Measurements from ENCODE around the gene MESP2.
"Not testable (repeated sequence)": the region's sequence is repeated elsewhere in the genome, so short reads cannot be mapped to it uniquely, and the experiment has no call there.

MESP2 gene

DNA sequence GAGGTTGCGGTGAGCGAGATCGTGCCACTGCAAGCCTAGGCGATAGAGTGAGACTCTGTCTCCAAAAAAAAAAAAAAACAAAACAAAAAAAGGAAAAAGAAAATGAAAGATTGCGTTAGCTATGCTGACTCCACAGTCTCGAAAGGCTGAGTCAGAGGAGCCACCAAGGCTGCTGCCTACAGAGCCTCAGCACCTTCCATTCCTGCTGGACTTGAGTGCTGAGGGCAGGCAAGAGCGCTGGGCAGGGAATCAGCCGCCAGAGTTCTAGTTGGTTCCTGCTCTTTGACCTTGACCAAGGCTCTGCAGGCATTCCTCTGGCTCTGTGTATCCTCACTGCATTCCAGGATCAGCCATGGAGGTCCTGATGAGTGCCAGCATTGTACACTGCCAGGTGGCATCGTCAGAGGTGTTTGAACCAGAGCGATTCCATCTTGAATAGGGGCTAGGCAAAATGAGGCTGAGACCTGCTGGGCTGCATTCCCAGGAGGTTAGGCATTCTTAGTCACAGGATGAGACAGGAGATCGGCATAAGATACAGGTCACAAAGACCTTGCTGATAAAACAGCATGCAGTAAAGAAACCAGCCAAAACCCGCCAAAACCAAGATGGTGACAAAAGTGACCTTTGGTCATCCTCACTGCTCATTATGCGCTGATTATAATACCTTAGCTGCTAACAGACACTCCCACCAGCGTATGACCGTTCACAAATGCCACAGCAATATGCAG, 5.9 kb downstream of the MESP2 start:
- peak; percentile 65 for DNase-seq

DNA sequence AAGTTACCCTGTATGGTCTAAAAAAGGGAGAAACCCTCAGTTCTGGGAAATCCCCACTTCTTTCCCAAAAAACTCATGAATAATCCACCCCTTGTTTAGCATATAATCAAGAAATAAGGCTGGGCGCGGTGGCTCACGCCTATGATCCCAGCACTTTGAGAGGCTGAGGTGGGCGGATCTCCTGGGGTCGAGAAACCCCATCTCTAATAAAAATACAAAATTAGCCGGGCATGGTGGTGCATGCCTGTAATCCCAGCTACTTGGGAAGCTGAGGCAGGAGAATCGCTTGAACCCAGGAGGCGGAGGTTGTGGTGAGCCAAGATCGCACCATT, 6.5 kb downstream of the MESP2 start:
- DNase-seq: peak; percentile 23

DNA sequence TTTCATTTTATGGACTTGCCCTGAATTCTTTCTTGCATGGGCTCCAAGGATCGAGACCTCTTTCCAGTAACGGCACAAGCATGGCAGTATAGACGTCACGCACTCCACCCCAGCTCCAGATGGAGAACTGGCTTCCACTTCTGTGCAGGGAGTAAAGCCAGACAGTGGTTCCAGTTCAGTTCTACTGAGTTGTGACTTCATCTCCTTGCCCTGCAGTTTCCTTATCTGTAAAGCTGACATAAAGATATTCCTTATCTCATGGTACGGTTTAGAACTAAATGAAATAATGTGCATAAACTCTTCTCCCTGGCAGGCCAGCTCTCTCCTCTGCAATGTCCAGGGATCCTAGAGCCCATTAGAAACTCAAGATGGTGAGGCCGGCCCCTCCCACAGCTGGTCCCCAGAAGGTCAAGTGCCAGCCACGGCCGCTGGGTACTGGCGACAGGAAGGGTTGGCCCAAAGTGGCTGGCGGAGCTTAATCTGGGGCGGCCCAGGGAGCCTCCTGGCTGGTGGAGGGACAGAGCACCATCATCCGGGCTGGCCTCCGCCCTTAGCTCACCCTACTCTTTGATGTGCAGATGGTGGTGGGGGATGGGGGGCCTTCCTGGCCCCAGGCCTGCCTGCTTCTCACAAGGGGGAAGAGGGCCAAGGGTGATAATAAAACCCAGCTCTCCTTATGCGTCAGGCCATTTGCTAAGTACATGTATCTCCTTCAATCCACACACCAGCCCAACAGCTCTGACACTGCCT, 7.2 kb downstream of the MESP2 start:
- no peak for DNase-seq

DNA sequence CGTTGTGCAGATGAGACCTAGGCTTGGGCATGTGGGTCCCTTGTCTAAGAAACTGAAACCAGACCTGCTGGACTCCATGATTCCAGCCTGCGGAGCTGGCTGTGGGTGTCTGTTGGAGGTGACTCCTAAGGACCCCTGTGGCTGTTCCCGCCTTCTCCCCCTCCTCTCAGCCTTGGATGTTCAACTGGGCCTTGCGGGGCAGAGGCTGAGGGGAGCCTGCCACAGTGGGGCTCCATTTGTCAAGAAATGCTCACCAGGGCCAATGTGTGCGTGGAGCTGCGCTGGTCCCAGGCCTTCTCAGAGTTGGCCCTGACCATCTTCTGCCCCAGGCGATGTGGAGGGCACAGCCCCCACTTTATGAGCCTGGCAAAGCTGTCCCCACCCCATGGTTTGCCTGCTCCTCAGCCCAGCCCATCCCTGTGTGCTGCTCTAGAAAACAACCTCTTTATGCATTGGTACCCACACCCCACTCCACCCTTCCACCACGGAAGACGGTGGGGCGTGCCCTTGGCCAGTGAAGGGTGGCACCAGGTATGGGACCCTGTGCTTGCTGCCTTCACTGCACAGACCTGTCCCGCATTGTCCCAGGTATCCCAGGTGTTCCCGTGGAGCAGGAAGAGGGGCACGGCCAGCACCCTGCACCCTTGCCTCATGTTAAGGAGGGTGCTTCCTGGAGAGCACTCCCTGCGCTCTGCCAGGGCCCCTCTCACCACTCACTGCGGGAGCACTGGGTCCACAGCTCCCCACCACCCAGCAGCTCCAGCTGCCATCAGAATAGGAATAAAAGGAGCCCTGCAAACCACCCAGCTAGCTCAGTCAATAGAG, 7.9 kb downstream of the MESP2 start:
- no peak for DNase-seq

DNA sequence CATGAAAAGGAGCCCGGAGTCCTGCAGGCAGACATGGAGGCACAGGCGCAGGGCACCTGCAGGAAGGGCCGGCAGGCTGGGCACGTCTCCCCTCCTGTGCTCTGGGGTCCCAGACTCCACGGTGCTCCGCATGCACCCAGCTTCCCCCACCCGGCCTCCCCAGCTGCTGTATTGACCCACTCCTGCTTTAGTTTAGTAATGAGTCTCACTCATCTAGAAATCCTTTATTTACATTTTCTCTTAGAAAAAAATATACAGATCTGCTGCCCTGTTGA, 8.5 kb downstream of the MESP2 start:
- no peak for DNase-seq

DNA sequence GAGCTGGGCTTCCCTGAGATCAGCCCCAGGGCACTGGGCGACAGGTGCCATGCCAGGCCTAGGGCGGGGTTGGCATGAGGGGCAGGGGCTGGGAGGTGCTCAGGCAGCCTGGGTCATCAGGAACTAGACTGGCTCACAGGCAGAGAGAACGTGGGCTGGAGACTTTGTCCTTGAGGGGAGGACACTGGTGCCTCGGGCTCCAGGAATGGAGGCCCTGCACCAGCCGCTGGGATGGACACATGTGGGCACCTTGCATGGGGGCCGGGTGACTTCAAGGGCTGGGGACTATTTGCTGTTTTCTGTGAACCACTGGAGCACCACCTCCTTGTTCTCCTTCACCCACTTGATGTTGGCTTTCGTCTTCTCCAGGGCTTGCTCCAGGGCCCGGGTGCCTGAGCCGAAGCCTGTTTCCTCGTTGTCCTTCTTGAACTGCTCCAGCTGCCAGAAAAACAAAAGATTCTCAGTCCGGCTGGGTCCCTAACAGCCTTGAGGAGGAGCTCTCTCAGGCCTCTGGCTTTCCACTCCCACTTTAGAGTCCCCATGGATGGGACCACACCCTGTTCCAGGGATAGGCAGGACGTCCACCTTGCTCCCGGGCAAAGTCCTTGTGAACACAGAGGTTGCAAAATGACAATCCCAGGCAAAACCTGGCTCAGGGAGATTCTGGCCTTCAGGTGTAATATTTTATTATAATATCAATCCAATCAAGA, 9.1 kb downstream of the MESP2 start:
- no peak for DNase-seq

DNA sequence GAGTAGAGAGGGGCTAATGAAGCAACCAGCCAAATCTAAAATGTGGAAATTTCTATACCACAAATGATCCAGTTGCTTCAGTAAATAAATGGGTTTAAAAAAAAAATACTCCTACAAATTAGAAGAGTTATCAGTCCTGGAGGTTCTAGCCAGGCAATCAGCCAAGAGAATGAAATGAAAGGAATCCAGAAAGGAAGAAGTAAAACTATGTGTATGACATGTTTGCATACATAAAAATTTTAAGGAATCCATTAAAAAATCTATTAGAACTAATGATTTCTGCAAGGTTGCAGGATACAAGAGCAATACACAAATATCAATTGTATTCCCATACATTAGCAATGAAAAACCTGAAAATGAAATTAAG, 9.6 kb downstream of the MESP2 start:
- DNase-seq: no peak

DNA sequence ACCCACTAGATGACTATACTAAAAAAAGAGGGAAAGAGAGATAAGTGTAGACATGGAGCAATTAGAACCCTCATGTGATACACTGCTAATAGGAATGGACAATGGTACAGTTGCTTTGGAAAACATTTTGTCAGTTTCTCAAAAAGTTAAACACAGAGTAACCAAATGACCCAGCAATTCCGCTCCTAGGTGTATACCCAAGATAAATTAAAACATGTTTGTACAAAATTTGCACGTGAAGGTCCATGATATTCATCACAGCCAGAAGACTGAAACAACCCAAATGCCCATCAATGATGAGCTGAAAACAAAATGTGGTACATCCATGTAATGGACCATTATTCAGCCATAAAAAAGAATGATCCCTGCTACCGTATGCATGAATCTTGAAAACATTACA, 11.8 kb downstream of the MESP2 start:
- no peak for DNase-seq

DNA sequence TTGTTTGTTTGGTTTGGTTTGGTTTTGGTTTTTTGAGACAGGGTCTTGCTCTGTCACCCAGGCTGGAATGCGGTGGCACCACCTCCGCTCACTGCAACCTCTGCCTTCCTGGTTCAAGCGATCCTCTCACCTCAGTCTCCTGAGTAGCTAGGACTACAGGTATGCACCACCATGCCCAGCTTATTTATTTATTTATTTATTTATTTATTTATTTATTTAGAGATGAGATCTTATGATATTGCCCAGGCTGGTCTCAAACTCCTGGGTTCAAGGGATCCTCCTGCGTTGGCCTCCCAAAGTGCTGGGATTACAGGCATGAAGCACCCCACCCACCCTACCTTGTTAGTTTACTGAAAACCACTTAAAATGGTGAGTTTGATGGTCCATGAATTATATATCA, 12.5 kb downstream of the MESP2 start:
- not testable (repeated sequence) for DNase-seq

DNA sequence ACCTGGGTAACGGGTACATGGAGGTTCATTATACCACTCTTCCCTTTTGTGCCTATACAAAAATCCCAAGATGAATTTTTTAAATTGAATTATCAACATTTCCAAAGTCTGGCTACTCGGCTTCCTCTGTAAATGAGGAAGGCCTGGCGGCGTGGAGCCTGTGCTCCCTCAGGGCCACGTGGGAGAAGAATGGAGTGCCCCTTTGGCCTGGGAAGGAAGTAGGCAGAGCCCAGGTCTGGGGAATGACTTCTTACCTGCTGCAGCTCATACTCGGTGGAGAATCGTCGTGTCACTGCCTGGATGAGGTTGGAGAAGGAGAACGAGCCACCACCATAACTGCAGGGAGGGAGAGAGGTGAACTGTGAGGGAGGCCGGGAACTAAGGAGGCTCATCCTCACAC, 14.1 kb downstream of the MESP2 start:
- DNase-seq: no peak

DNA sequence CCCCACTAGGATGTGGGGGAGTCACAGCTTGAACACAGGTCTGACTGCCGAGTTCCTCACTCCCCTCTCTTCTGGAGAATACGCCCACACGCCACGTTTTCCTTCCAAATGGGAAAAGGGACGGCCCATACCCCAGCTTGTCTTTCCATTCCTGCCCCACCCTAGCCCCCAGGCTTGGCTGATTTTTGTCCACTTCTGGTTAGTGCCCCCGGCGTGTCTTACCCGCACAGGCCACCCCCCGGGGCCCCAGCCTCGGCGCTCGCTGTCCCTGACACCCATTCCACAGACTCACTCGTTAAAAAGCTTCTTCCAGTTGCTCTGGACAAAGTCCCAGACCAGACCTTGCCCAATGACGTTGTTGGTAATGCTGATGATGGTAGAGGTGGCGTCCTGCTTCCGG, 14.5 kb downstream of the MESP2 start:
- DNase-seq: no peak

DNA sequence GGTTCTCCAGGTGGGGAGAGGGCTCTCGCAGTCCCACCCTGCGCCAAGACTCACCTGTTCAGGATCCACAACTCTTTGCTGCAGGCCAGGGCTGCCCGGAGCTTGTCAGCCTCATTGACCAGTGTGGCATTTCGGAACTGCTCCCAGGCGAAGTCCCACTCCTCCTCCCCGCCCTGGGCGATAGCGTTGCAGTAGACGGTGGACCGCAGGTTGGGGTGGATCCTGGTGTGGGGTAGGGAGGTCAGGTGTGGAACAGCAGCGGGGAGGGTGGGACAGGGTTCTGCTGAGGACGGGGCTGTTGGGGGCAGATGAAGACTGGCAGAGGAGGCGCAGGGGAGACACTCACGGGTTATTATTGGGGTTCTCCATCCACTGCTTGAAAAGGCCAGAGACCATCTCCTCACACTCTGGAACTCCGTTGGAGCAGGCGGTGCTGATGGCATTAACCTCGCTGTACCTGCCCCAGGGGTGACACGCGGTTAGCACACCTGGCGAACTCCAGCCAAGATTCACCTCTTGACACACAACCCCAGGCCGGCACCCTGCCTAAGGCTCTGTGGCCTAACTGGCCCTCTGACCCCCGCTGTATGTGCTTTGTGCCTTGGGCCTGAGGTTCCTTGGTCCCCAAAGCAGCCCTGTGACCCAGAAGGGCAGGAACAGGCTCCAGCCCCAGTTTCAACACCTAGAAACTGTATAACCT, 16.1 kb downstream of the MESP2 start:
- no peak for DNase-seq

DNA sequence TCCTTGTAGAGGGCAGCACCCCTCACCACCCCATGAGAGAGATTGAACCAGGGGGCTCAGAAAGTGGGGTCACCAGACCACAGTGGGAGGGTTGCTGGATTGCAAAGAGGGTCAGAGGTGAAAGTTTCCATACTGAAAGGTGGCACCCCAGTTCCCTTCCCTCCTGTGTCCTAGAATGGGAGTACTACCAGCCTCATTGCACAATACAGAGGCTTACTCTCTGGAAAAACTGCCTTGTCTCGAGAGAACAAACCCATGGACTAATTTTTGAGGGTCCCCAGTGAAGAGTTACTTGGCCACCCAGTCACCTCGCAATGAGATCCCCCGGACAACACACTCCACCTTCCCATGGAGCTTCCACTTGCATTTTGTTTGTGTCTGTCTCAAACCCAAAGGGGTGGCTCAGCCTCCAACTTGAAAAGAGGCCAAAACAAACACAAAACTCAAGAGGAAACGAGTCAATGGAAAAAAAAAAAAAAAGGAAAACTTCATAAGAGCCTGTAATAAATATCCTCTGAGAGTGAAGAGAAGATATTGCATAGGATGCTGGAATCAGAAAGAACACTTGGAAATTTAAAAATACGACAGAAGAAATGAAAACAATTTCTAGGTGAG, 18.6 kb downstream of the MESP2 start:
- DNase-seq: no peak

DNA sequence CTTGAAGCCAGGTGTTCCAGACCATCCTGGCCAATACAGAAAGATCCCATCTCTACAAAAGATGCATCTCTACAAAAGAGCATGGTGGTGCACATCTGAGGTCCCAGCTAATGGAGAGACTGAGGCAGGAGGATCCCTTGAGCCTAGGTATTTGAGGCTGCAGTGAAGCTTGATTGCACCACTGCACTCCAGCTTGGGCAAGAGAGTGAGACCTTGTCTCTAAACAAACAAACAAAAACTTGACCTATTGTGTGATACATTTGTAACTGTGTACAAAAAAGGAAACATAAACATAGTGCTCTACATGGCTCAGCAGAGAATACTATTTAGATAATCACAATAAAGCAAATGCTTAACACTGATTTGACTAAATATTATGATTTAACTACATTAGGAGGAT, 19.9 kb downstream of the MESP2 start:
- no peak for DNase-seq

DNA sequence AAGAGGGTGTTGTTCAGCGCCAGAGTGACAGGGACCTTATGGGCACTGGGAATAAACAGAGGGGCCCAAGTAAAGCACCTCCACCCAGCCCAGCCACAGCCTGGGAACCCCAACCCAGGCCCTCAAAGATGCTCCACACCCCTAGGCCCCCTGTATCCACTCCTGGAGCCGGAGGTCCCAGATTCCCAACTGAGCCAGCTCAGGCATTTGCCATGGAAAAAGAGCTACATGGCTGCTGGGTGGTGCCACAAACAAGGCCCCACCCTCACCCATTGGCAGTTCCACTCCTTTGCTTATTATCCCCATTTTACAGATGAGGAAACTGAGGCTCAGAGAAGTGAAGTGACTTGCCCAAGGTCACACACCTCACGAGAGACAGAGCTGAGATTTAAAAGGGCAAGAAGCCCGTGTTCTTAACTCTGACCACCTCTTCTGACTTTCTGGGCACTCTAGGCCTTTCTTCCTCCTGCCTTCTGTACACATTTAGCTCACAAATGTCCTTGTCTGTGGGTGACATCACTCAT, 21.6 kb downstream of the MESP2 start:
- no peak for DNase-seq

DNA sequence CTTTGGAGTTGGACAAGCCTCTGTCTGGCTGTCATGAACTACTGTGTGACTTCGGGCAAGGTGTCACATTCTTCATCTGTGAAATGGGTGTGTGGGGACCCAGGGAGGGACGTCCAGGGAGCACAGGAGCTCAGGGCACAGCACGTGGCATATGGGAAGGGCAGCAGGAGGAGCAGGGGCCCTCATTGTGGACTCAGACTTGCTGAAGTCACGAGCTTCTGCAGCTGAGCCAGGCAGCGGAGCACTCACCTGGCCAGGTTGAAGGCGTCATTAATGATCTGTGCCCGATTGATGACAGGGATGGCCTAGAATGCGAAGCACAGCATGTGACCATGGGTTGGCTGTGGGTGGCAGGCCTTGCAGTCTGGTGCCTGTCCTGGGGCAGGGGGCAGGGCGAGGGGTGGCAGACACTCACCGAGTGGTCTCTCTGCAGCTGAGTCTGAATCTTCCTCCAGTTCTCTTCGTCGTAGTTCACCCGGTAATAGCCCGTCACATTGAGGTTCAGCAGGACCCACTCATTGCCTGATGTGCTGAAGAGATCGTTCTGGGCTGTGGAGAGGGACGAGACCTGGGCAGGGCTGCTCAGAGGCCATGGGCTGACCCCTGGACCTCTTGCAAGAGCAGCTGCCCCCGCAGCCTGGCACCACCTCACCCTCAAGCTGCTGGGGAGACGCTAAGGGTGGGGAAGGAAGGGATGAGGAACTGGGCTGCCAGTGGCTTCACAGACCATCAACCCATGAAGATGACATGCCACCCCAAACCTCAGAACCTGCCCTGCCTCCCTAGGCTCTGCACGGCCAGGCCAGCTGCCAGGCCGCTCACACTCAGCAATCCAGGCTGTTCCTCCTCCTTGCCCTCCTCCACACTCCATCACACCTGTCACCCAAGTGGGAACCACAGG, 23.1 kb downstream of the MESP2 start:
- no peak for DNase-seq

DNA sequence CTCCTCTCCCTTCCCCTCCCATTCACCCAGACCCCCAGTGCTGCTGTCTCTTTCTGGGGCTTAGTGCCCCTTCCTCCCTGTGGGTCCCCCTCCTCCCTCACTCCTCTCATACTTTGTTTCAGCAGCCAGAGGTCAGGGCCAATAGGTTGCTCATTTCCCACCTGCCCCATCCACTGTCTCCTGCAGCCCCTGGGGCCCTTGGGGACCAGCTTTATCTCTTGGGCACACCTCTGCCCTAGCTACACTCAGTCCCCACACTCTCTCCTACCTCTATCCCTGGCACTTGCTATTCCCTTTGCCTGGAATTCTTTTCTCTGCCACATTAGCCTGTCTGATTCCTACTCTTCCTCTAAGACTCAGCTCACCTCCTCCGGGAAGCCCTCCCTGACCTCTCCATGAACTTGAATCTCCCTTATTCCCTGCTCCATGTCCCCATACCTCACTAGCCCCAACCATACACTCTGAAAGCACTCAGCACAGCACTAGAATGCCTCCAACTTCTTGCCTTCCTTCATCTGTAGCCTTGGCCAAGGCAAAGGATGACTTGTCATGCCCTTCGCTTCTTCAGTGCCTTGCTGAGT, 23.9 kb downstream of the MESP2 start:
- DNase-seq: no peak

DNA sequence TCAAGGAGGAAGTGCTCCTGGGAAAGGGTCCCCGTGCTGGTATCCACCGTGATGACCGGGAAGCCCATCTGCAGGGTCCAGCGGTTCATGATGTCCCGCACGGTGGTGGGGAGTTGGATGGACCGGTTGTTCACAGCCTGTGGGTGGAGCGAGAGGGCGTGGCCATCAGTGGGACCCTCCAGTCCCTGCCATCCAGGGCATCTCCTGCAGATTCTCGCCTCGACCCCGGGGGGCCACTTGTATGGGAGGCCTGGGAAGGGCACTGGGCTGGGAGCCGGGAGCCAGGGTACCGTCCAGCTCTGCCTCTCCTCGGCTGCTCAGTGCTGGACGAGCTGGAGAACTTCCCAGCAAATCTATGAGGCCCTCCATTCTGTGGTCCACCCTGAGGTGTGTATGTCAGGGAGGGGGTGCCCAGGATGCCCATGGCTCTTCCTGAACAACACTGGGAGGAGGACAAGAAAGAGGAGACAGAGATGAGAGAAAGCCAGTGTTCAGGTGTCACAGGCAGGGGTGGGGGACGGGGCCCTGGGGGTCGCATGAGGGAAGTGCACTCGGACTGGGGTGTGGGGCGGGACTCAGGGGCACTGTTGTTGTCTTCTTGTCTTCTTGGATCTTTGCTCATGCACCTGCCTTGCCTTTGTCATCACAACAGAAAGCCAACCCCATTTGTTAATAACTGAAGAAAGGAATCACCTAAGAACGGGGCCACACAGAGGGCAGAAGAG, 25.5 kb downstream of the MESP2 start:
- DNase-seq: no peak

DNA sequence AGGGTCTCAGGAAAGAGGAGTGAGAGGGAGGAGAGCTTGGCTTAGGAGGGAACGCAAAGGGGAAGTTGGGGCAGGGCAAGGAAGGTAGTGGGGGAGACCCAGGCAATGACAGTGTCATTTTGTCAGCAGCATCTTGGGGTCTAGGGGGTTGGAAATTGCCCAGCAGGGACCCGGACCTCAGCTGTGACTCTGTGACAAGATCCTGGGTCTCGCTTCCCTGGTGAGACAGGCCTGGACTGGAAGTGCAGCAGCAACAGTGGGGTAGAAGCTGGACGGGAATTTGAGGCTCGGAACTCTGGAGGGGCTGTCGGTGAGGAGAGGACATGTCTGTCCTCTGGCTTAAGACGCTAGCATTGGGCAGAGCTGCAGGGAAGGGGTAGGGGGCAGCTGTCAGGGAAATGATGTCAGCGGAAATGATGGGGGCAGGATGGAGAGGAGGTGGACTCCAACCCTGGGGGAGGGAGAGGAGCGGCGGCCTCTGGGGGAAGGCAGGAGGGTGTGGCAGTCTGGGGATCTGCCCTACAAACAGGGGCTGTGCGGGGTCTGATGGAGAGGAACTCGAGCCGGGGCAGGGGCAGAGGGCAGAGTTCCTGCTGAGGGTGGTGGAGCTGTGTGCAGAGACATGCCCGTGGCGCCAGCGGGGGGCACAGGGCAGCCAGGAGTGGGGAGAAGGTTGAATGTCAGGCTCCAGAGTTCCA, 26.2 kb downstream of the MESP2 start:
- DNase-seq: no peak
